HG03060 (cell line): ENCODE measurements around the gene PGLYRP4.

Experiments
- ATAC-seq: cut with Tn5 transposase; IDR thresholded peaks from one replicate; pipeline ENCODE4 v1.9.1; 2021; ENCODE audit warnings: low read depth, moderate number of reproducible peaks; ENCODE audit not compliant: unreplicated experiment

PGLYRP4 gene

DNA sequence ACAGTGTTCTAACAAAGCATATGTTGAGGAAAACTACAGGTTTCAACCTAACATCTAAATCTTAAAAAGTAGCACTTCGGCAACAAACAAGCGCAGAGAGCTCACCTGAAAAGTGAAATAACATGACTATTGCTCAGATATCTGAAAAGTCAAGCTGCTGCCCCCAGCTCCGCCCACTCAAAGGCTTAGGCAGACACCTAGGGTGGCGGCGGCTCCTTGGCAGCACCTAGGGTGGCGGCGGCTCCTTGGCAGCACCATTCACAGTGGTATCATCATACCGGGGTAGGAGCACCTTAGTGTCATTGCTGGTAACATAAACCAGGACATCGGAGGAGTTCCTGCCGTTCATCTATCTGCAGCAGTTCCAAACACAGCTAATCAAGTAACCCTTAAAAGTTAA, 30.9 kb upstream of the PGLYRP4 start:
- no peak for ATAC-seq

DNA sequence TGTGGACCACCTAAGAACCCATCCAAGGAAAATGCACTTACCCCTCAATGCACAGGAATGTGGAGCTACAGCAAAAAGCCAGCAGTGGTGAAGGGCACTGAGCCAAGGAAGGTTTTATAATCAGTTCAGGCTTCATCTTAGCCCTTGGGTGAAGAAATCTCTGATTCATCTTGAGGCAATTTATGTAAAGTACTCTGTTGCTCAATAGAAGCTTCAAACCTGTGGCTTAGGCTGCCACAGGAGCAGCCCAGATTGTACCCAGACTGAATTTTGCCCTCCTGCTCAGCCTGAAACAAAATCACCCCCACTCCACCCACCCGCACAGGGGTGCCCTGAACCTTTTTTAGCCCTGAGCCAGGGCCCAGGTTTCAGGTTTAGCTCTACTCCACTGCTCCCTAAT, 26.9 kb upstream of the PGLYRP4 start, which contains the start of gene S100A12:
TSS of gene S100A12 (minus strand) at position 111 of the 400 bp plus-strand sequence. CDS start 1,029 bp downstream, outside the sequence.
- ATAC-seq: no peak

DNA sequence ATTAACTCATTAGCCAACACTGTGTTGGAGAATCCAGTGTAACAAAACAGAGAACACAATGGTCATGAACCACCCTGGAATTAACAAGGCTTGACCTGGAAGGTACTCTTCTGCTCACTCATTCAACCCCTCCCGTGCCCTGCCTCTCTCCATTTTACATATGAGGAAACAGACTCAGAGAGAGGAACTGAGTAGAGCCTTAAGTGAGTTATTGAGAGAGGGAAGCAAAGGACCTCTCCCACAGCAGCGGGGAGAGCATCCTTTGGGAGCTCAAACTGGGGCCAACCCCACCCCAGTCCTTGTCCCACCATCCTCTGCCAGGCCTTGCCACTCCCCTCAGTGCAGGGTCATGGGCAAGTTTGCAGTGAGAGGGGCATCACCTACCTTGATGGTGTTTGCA, 25.4 kb upstream of the PGLYRP4 start:
- no peak for ATAC-seq

DNA sequence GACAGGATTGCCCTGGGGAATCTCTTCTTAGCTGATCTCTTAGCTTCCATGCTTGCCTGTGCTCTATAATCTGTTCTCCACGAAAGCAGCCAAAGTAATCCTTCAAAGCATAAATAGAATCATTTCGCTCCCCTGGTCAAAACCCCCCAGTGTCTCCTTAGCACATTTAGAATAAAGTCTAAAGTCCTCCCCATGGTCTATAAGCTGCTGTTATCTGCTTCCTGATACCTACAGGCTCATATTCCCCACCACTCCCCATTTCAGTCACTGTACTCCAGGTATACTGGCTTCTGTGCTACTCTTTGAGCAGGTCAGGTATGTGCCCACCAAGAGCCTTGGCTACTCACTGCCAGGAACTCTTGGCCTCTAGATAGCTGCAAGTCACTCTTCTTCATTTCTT, 23.9 kb upstream of the PGLYRP4 start:
- no peak for ATAC-seq

DNA sequence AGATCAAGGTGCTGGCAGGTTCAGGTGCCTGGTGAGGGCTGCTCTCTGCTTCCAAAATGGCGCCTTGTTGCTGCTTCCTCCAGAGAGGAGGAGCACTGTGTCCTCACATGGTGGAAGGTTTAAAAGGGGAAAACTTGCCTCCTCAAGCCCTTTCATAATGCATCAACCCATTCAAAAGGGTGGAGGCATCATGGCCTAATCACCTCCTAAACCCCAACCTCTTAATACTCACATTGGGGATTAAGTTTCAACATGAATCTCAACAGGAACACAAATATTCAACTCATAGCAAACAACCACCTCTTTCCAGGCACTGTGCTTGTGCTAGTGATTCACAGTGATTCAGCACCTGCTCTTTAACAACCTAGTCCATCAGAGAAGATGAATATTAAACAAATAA, 22.6 kb upstream of the PGLYRP4 start:
- no peak for ATAC-seq

DNA sequence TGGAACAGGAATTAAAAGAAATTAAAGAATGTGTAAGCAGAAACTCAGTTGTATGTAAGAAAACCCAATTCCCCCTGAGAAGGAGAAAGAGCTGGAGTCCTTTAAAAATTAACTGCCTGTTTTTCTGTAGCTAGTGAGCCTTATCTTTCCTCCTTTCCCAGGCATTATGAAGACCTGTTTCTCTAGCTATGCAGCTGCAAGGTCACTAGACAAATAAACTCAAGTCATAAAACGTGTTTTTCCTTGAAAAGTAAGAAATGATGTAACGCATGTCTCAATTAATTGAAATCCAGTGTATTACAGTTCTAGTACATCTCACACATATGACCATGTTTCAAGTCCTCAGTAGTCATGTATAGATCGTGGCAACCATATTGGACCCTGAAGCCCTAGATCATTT, 21.5 kb upstream of the PGLYRP4 start:
- no peak for ATAC-seq

DNA sequence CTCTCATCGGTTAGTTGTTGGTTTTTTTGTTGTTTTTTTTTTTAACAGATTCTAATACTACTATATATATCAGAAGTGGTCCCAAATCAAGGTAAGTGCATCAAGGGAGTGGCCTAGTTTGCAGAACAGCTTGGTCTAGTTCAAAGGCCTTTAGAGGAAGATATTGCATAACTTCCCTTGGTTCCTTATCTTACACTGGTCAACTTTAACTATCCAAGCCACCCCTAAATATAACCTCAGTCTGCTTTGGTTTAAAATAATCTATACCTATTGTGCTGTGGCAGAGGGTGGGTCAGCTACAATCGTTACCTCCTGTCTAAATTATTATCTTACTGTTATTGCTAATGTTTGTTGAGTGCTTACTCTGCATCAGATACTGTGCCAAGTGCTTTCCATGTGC, 19.9 kb upstream of the PGLYRP4 start:
- ATAC-seq: no peak

DNA sequence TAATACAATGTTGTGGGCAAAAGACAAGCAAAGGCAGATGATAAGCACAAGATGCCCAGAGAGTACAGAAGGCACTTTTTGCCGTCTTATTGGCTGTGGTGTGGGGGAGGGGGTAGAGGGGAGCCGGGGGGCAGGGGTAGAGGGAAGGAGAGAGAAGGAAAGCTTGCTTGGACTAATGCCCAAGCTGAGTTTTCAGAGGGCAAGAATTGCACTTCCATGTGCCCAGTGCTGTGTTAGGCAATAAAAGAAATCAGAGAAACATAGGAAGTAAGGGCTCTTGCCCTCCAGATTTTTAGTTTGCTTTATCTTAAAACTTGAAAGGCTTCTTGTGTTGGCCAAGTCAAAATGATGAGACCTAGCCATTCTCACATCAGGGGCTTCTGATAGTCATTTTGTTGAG, 18.4 kb upstream of the PGLYRP4 start:
- ATAC-seq: no peak

DNA sequence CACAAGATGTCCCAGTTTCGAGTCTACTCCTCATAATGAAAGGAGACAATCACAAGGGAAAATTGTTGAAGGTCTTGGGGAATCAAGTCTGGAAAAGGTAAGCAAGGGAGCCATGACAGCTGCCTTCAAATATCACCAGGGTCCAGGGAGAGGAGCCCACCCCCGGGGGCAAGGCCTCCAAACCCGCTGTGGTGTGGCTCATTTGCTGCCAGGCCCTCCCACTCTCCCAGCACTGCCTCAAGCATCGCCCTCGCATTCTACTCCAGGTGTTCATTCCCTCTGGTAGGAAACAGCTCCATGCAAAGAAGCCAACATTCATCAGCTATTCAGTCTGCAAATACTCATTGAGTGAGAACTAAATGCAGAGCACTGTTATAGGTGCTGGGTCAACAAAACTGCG, 17.6 kb upstream of the PGLYRP4 start:
- ATAC-seq: no peak

DNA sequence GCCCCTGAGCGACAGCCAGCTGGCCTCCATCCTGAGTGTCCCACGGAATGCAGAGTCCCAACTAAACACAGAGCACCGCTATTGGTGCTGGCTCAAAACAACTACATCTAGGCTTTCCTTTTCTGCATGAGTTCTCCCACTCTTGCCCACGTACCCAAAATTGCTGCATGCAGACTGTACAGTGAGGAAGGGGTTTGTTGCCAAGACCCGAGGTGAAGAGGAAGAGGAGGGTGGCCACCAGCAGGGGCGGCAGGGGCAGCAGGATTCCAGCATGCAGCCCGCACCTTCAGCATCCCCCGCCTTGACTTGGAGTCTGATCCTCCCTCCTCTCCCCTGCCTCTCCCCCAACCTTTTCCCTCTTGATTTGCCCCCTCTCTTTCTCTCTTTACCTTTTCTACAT, 17.1 kb upstream of the PGLYRP4 start:
- no peak for ATAC-seq

DNA sequence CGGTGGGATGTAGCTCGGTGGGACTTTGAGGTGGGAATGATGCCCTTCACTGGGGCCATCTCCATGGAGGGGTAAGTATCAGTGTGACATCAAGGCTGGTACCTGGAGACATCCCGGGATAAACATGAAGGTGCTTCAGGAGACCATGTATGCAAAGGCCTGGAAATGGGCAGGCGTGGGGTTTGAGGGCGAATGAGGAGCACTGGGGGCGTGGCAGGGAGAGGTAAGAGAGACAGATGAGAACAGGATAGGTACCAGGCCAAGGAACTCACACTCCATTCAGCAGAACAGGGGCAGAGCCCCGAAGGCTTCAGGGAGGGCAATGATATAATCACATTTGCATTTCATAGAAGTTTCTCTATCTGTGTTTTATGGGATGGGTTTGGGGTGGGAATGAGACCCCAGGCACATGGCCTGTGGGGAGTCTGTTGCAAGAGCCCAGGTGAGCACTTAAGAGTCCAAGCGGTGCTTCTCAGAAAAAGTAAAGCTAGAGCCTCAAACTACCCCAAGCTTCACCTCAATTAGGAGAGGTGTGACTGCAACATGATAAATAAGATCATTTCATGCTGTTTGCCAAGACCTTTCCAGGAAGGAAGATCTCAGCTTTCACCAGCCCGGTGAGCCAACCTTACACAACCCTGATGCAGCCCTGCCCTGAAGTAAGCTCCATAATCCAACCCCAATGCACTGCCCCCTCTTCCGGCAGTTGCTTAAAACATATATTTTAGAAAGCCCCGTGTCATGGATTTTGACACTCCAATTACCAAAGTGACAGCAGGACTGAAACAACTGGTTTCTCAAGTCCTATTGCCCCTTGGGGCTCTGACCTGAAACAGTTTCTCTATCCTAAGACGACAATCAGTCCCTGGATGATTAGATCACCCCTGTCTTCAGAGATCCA, 16.4 kb upstream of the PGLYRP4 start:
- no peak for ATAC-seq

DNA sequence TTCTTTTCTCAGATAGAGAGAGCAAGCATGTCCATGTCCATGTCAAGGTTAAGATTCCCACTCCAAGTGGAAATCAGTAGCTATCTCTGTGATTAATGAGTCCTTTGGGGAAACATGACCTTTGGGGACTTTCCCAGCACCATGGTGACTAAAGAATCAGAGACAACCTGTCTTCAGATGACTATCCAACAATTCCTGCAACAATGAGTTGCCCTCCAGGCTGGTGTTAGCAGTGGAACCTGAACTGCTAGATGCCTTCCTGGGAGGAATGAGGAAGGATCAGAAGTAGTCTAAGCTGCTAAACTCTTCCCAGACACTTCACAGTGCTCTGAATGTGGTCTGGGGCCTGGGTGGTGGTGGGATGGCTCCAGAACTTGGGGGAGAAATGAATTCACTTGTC, 15.5 kb upstream of the PGLYRP4 start:
- no peak for ATAC-seq

DNA sequence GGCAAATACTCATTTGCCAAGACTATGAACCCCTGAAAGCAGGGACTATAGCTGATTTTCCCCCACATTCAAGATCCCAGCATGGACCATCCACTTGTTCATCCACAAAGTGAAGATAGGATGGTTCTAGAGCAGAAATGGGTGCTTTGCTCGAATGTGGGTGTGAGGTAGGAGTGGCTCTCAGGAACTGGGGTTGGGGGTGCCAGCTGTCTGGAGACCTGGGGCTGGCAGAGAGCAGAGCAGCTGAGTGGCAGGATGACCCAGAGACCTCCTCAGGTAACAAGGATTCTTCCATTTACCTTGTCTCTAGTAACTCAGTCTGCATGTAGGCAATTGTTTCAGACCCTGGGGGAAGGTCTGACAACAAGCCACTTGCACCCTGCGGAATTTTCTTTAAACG, 15.0 kb upstream of the PGLYRP4 start:
- no peak for ATAC-seq

DNA sequence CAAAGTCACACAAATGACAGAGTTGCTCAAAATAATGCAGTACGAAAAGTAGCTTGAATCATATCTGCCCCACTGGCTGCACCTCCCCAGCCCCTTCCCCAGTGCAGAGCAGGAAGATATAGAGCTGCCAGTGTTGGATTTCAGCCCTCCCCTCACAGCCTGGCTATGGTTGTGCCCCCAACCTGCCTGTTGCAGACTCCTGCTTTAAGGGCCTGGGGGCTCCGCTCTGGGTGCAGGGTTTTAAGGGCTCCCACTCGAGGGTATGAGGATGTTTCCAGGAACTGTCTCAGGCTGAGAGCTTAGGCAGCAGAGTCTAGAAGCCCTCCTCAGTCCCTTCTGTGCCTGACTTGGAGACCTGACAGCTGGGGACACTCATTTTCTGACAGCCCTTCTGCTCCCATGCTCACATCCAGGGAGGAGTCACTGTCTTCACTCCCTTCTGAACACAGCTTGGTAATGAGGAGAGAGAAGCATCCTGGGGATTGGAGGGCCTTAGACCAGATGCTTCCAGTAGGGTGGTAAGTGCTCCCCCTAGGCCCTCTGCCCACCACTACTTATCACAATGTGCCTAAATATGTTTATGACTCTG, 13.6 kb upstream of the PGLYRP4 start:
- ATAC-seq: no peak

DNA sequence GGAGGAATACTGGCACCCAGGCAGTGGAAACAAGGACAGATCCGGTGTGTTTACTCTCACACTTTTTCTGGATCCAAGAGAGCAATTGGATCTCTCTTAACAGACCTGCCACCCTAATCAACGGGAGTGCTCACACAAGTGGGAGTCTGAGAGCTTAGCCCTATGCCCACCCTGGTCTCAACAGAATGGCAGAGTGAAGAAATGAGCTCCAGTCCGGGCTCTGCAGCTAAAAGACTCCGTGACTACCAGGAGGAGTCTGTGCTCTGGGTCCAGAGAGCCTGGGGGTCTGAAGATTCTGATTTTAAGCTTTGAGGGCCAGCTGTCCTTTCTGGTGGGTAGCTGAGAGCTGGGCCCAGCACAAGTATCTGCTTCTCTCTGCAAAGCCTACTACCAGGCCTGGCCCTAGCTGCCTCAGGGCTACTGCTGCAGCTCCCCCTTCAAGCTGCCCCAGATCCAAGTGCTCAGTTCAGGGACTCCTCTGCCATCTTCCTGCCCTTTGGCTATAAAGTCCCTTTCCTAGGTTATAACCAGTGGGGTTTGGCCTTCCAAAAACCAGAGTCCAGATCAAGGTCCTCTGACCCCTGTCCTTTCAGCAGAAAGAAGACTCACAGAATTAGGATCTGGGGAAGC, 13.0 kb upstream of the PGLYRP4 start:
- ATAC-seq: no peak

DNA sequence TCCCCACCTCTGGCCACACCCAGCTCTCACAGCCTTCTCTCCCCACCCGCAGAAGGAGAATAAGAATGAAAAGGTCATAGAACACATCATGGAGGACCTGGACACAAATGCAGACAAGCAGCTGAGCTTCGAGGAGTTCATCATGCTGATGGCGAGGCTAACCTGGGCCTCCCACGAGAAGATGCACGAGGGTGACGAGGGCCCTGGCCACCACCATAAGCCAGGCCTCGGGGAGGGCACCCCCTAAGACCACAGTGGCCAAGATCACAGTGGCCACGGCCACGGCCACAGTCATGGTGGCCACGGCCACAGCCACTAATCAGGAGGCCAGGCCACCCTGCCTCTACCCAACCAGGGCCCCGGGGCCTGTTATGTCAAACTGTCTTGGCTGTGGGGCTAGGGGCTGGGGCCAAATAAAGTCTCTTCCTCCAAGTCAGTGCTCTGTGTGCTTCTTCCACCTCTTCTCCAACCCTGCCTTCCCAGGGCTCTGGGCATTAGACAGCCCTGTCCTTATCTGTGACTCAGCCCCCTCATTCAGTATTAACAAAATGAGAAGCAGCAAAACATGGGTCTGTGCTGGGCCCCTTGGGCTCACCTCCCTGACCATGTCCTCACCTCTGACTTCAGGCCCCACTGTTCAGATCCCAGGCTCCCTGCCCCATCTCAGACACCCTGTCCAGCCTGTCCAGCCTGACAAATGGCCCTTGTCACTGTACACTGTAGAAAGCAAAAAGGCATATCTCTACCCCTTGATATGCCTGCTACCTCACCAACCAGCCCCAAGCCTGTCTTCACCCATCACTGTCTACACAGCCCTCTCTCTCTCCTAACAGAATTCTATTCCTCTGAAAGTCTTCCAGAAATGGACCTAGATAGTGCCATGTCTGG, 12.2 kb upstream of the PGLYRP4 start:
- ATAC-seq: no peak

DNA sequence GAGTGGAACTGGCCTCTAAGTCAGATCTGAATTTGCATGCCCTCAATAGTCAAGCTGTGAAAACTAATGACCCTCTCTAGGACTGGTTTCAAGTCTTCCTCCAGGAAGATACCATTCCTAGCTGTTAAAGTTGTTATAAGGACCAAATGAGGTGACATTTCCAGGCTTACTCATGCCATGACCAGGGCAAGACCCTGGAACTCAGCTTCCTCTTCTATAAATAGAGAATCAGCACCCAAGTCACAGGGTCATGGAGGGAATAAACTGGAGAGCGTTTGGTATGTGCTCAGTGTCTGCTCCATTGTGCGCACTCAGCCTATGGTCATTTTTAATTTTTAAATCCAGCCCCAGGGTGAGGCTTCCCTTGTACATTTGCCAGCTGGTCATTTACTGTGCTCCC, 11.5 kb upstream of the PGLYRP4 start:
- no peak for ATAC-seq

DNA sequence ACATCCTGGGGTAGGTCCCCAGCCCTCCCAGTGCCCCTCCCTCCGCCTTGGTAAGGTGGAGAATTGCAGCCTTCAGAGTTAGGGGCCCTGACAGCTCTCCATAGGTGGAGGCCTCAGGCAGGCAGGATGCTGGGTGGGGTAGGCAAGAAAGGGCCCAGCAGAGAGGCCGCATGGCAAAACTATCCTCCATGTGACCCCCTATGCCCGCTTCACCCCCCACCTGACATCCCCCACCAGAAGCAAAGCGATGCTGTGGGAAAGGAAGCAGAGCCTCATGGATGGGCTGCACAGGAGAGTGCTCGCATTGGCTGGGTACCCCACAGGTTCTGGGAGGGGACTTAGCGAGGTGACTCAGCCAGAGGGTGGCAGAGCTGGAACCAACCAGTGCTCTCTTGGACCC, 10.6 kb upstream of the PGLYRP4 start:
- ATAC-seq: no peak

DNA sequence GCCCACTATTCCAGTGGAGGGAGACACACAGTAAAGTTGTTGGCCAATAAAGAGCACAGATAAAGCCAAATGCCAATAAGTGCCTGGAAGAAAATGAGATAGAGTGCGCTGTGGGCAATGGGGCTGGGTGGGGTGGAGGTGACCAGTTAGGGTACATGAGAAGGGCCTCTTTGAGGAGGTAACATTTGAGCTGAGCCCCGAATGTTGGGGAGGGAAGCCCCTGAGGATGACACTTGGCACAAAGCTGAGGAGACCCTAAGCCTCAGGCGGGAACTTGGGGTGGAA, 10.0 kb upstream of the PGLYRP4 start:
- ATAC-seq: no peak

DNA sequence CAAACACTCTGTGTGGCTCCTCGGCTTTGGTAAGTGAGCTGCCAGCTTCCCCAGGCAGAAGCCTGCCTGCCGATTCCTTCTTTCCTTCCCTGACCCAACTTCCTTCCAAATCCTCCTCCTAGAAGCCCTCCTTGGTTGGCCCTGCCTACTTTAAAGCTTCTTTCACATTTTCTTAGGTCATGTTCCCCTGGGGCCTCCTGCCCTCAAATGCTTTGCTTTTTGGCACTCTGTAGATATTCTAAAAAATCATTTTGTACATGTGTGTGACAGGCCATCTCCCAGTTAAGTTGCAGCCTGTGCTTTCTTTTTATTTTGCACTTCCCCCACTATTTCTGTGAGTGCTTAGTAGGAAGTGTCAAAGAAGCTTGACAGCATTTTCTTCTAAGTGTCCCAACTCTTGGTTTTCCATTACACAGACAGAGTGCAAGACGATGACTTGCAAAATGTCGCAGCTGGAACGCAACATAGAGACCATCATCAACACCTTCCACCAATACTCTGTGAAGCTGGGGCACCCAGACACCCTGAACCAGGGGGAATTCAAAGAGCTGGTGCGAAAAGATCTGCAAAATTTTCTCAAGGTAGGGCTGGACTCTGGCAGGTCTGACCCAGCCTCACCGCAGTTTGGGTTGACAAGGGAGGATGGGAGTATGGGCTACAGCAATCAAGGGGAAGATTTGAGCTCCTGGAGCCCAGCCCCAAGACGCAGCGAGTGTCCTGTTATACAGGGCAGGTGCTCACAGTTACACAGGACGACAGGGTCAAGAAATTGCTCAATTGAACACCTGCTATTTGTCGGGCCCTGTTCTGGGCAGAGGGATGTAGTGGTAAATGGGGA, 9.4 kb upstream of the PGLYRP4 start, which contains the start of gene S100A9:
TSS of gene S100A9 (plus strand) at position 2 of the 838 bp plus-strand sequence. CDS start at position 432, 430 bp downstream.
- ATAC-seq: no peak
